ENCODE data around the gene WBP2.
A peak's percentile ranks its signal among the peaks of the same experiment; 100 is the strongest.

GRCh38 chr17:75896415-75897159, 41.5 kb upstream of the WBP2 start, which contains the start of gene TRIM65:
- TF ChIP-seq, protein P1, sequence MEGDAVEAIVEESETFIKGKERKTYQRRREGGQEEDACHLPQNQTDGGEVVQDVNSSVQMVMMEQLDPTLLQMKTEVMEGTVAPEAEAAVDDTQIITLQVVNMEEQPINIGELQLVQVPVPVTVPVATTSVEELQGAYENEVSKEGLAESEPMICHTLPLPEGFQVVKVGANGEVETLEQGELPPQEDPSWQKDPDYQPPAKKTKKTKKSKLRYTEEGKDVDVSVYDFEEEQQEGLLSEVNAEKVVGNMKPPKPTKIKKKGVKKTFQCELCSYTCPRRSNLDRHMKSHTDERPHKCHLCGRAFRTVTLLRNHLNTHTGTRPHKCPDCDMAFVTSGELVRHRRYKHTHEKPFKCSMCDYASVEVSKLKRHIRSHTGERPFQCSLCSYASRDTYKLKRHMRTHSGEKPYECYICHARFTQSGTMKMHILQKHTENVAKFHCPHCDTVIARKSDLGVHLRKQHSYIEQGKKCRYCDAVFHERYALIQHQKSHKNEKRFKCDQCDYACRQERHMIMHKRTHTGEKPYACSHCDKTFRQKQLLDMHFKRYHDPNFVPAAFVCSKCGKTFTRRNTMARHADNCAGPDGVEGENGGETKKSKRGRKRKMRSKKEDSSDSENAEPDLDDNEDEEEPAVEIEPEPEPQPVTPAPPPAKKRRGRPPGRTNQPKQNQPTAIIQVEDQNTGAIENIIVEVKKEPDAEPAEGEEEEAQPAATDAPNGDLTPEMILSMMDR (IDR thresholded peaks at IDR 0.05; ENCODE audit: low read length), result peak; percentile 26; the same call in 1 of the 2 replicates
- no peak for TF ChIP-seq EZH2 (optimal IDR thresholded peaks at IDR 0.05; ENCODE audit: low read depth, low read length)

All from MM.1S (cell line).